IPS-18a (cell line): ENCODE measurements around the gene PRKN.

Source experiments
- H3K27ac ChIP-seq: one replicate; pipeline ENCODE4 v1.5.1; 2013; ENCODE audit warnings: low read length
- H3K27me3 ChIP-seq: one replicate; pipeline ENCODE4 v1.6.1; 2013; ENCODE audit warnings: mild to moderate bottlenecking, low read length; ENCODE audit not compliant: control insufficient read depth, insufficient read depth
- H3K36me3 ChIP-seq: one replicate; pipeline ENCODE4 v1.6.1; 2013; ENCODE audit warnings: low read depth, low read length; ENCODE audit not compliant: control insufficient read depth
- H3K4me1 ChIP-seq: one replicate; pipeline ENCODE4 v1.6.1; 2013; ENCODE audit warnings: low read depth, low read length; ENCODE audit not compliant: control insufficient read depth
- H3K4me3 ChIP-seq: one replicate; pipeline ENCODE4 v1.5.1; 2013; ENCODE audit warnings: low read length
- H3K9ac ChIP-seq: one replicate; pipeline ENCODE4 v1.6.1; 2013; ENCODE audit warnings: mild to moderate bottlenecking, low read length, moderate library complexity
- H3K9me3 ChIP-seq: one replicate; pipeline ENCODE4 v1.6.1; 2013; ENCODE audit warnings: low read depth, low read length; ENCODE audit not compliant: control insufficient read depth

The PRKN gene

GRCh38 chr6:161961046-161961445 is 766.5 kb downstream of the PRKN start:
- no peak overlapping the region for H3K27ac ChIP-seq
- H3K27me3 ChIP-seq: no peaks in the 10 kb centered on the region
- H3K36me3 ChIP-seq: no peaks in the 10 kb centered on the region
- no peak overlapping the region for H3K4me3 ChIP-seq
- H3K4me1 ChIP-seq: peaks cover 19% of the 10 kb centered on the region
- H3K9me3 ChIP-seq: no peaks in the 10 kb centered on the region
- H3K9ac ChIP-seq: no peak overlapping the region

GRCh38 chr6:161959072-161959471 is 768.5 kb downstream of the PRKN start:
- Histone ChIP-seq H3K9ac (no peak overlapping the region), H3K4me1 (peaks cover 19% of the 10 kb centered on the region), H3K4me3 (no peak overlapping the region), H3K27me3 (no peaks in the 10 kb centered on the region), H3K36me3 (no peaks in the 10 kb centered on the region), H3K27ac (no peak overlapping the region), H3K9me3 (no peaks in the 10 kb centered on the region)

GRCh38 chr6:161956082-161956481 is 771.5 kb downstream of the PRKN start:
- H3K9ac ChIP-seq: no peak overlapping the region
- no peaks in the 10 kb centered on the region for H3K36me3 ChIP-seq
- H3K27me3 ChIP-seq: no peaks in the 10 kb centered on the region
- no peaks in the 10 kb centered on the region for H3K9me3 ChIP-seq
- no peak overlapping the region for H3K27ac ChIP-seq
- H3K4me3 ChIP-seq: no peak overlapping the region
- H3K4me1 ChIP-seq: peaks cover 9% of the 10 kb centered on the region

GRCh38 chr6:161954699-161955276 is 772.8 kb downstream of the PRKN start:
- no peak overlapping the region for H3K9ac ChIP-seq
- no peak overlapping the region for H3K27ac ChIP-seq
- H3K36me3 ChIP-seq: no peaks in the 10 kb centered on the region
- peaks cover 11% of the 10 kb centered on the region for H3K4me1 ChIP-seq
- H3K4me3 ChIP-seq: no peak overlapping the region
- no peaks in the 10 kb centered on the region for H3K27me3 ChIP-seq
- no peaks in the 10 kb centered on the region for H3K9me3 ChIP-seq

GRCh38 chr6:161954077-161954476 is 773.5 kb downstream of the PRKN start:
- Histone ChIP-seq H3K4me1 (peaks cover 11% of the 10 kb centered on the region), H3K36me3 (no peaks in the 10 kb centered on the region), H3K27ac (no peak overlapping the region), H3K9ac (no peak overlapping the region), H3K4me3 (no peak overlapping the region), H3K27me3 (no peaks in the 10 kb centered on the region), H3K9me3 (no peaks in the 10 kb centered on the region)

- H3K27ac ChIP-seq: no peak overlapping the region
- no peaks in the 10 kb centered on the region for H3K36me3 ChIP-seq
- H3K27me3 ChIP-seq: no peaks in the 10 kb centered on the region
- H3K4me3 ChIP-seq: no peak overlapping the region
- H3K9ac ChIP-seq: no peak overlapping the region
- no peaks in the 10 kb centered on the region for H3K9me3 ChIP-seq
- H3K4me1 ChIP-seq: peaks cover 21% of the 10 kb centered on the region
These were observed 776.4 kb downstream of the PRKN start for GRCh38 chr6:161951126-161951525.

GRCh38 chr6:161949531-161949930 is 778.0 kb downstream of the PRKN start:
- no peaks in the 10 kb centered on the region for H3K27me3 ChIP-seq
- H3K9ac ChIP-seq: no peak overlapping the region
- H3K36me3 ChIP-seq: no peaks in the 10 kb centered on the region
- H3K4me3 ChIP-seq: no peak overlapping the region
- H3K27ac ChIP-seq: no peak overlapping the region
- H3K4me1 ChIP-seq: peaks cover 28% of the 10 kb centered on the region
- H3K9me3 ChIP-seq: no peaks in the 10 kb centered on the region

GRCh38 chr6:161948462-161948861 is 779.1 kb downstream of the PRKN start:
- Histone ChIP-seq H3K4me1 (peaks cover 28% of the 10 kb centered on the region), H3K27me3 (no peaks in the 10 kb centered on the region), H3K9ac (no peak overlapping the region), H3K4me3 (no peak overlapping the region), H3K36me3 (no peaks in the 10 kb centered on the region), H3K9me3 (no peaks in the 10 kb centered on the region), H3K27ac (no peak overlapping the region)

GRCh38 chr6:161947371-161947770 is 780.2 kb downstream of the PRKN start:
- Histone ChIP-seq H3K27me3 (no peaks in the 10 kb centered on the region), H3K27ac (no peak overlapping the region), H3K36me3 (no peaks in the 10 kb centered on the region), H3K4me3 (no peak overlapping the region), H3K9me3 (no peaks in the 10 kb centered on the region), H3K4me1 (peaks cover 28% of the 10 kb centered on the region), H3K9ac (no peak overlapping the region)

GRCh38 chr6:161946461-161946860 is 781.1 kb downstream of the PRKN start:
- Histone ChIP-seq H3K27ac (no peak overlapping the region), H3K9ac (no peak overlapping the region), H3K36me3 (no peaks in the 10 kb centered on the region), H3K27me3 (no peaks in the 10 kb centered on the region), H3K4me3 (no peak overlapping the region), H3K4me1 (peaks cover 28% of the 10 kb centered on the region), H3K9me3 (no peaks in the 10 kb centered on the region)

- no peak overlapping the region for H3K9ac ChIP-seq
- H3K27me3 ChIP-seq: no peaks in the 10 kb centered on the region
- H3K36me3 ChIP-seq: no peaks in the 10 kb centered on the region
- H3K4me1 ChIP-seq: peaks cover 23% of the 10 kb centered on the region
- H3K27ac ChIP-seq: no peak overlapping the region
- H3K9me3 ChIP-seq: no peaks in the 10 kb centered on the region
- H3K4me3 ChIP-seq: no peak overlapping the region
These were observed 784.0 kb downstream of the PRKN start for GRCh38 chr6:161943561-161943960.

- H3K9ac ChIP-seq: no peak overlapping the region
These were observed 786.0 kb downstream of the PRKN start for GRCh38 chr6:161941565-161941964.

More at GRCh38 chr6:161941565-161941964, 786.0 kb downstream of the PRKN start:
- Histone ChIP-seq H3K9me3 (no peaks in the 10 kb centered on the region), H3K27me3 (no peaks in the 10 kb centered on the region), H3K27ac (no peak overlapping the region), H3K4me3 (no peak overlapping the region), H3K4me1 (peaks cover 13% of the 10 kb centered on the region), H3K36me3 (no peaks in the 10 kb centered on the region)
